Stimulated activated CD8-positive, alpha-beta memory T cell treated with anti-CD3 and anti-CD28 coated beads, Interleukin-4, amount 100 ng/mL, for 4 hours (primary cell): ENCODE results near the gene LARGE2.

ENCODE experiments used
- DNase-seq, 2 donors: peaks; one replicate each; pipeline ENCODE4 v3.0.0-alpha.2; 2020; ENCODE audit warnings: low read depth in 2 of 2, low spot score in 1 of 2

LARGE2 gene

GRCh38 chr11:45928535-45929215 lies 6.2 kb downstream of the LARGE2 start:
- no peak for DNase-seq

GRCh38 chr11:45929486-45930030 lies 7.1 kb downstream of the LARGE2 start:
- no peak for DNase-seq

GRCh38 chr11:45930031-45930794 lies 7.8 kb downstream of the LARGE2 start:
- no peak for DNase-seq

GRCh38 chr11:45930951-45931570 lies 8.6 kb downstream of the LARGE2 start:
- no peak for DNase-seq

- DNase-seq: no peak
Measured at GRCh38 chr11:45931739-45932138, 9.3 kb downstream of the LARGE2 start.

GRCh38 chr11:45932217-45932616 lies 9.8 kb downstream of the LARGE2 start:
- DNase-seq: no peak

- DNase-seq: no peak
Measured at GRCh38 chr11:45933131-45933831, 10.8 kb downstream of the LARGE2 start.

GRCh38 chr11:45933846-45934579 lies 11.6 kb downstream of the LARGE2 start:
- no peak for DNase-seq

GRCh38 chr11:45934580-45935318 lies 12.3 kb downstream of the LARGE2 start:
- DNase-seq: no peak

GRCh38 chr11:45935349-45936064 lies 13.1 kb downstream of the LARGE2 start:
- DNase-seq: no peak

- no peak for DNase-seq
Measured at GRCh38 chr11:45936511-45937054, 14.1 kb downstream of the LARGE2 start.

GRCh38 chr11:45937916-45938315 lies 15.5 kb downstream of the LARGE2 start:
- DNase-seq: no peak

GRCh38 chr11:45939836-45940235 lies 17.4 kb downstream of the LARGE2 start:
- no peak for DNase-seq

- DNase-seq: no peak
Measured at GRCh38 chr11:45941285-45941684, 18.8 kb downstream of the LARGE2 start.

- DNase-seq: no peak
Measured at GRCh38 chr11:45942381-45942780, 19.9 kb downstream of the LARGE2 start.

- no peak for DNase-seq
Measured at GRCh38 chr11:45945397-45945999, 23.0 kb downstream of the LARGE2 start.

GRCh38 chr11:45947885-45948284 lies 25.4 kb downstream of the LARGE2 start:
- no peak for DNase-seq

GRCh38 chr11:45948356-45948755 lies 25.9 kb downstream of the LARGE2 start:
- no peak for DNase-seq

- DNase-seq: no peak
Measured at GRCh38 chr11:45949992-45950407, 27.5 kb downstream of the LARGE2 start.
